ENCODE data around the gene GRIP1.

Gene GRIP1

DNA sequence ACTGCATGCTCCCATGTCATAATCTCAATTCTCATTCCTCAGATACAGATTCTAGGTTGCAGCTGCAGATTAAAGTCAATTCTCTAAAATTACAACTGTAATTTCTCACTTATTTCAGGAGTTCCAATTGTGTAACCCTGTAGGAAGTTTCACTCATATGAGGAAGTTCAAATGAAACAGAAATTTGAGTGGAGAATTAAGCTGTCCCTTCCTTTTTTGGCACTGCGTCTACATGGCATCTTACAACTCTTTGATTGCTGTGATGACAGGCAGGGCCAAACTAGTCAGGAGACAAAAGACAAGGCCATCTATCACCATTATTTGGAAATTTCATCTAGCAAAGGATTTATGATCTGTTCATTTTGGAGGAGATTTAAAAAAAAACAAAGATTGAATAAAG, 13.3 kb upstream of the GRIP1 start:
- no peak for DNase-seq (ENCODE audit: low read depth)

DNA sequence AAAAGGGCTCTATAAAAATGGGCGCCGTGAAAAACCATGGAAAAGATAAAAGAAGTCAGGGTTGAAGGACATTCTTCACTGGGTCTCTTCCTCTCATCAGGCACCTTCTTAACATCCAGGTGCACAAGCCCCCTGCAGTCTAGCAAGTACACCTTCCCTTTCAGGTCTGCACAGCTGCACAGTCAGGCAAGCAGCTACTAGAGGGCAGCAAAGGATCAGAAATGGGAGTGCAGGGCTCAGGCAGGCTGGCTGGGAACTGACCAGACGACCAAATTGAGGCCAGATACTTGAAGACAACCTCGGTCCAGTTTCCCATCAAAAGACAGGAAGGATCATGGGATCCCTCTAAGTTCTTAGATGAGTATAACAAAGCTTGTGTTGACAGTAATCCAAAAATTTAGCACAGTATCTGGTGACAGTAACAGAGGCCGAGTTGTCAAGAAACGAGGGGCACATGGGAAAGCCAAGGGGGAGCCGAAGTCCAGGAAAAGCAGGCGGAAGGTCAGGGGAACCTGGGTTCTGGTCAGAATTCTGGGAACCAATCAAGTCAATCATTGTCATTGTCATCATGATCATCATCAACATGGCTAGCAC, 10.1 kb upstream of the GRIP1 start:
- peak; percentile 24 for DNase-seq (ENCODE audit: low read depth)

DNA sequence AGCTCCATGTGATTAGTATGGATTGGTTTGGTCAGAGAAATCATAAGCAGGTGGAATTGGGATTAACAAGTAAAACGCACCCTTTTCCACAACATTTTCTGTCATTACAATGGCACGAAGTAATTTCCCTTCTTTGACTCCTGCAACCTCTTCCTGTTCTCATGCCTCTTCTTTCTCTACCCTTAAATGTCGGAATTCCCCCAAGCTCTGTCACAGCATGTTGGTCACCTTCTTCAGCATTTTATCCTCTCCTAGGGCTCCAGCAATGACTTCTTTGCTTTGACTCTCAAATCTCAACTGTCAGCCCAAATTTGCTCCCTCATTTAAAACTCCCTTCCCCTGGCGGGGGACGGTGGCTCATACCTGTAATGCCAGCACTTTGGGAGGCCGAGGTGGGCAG, 5.3 kb upstream of the GRIP1 start:
- DNase-seq (ENCODE audit: low read depth) = no peak

DNA sequence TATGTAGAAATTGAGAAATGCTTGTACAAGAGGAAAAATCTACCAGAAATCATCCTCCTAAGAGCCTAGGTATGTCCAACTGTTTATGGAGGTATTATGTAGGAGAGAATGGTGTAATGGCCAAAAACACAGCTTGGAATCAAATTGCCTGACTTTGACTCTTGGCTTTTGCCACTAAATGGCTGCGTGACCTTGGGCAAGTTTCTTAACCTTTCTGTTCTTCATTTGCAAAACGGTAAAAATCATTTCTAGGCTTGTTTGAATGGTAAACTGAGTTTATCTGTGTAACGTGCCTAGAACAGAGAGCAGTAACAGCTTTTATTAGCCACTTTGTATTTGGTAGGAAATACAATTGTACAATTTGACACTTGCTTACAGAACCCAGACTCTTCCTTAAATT, 4.9 kb upstream of the GRIP1 start:
- no peak for DNase-seq (ENCODE audit: low read depth)

- DNase-seq (ENCODE audit: low read depth) = no peak
Measured at GRCh38 chr12:66683073-66683472, 4.2 kb upstream of the GRIP1 start.

GRCh38 chr12:66679461-66680084, 697 bp upstream of the GRIP1 start:
- DNase-seq (ENCODE audit: low read depth) = no peak

DNA sequence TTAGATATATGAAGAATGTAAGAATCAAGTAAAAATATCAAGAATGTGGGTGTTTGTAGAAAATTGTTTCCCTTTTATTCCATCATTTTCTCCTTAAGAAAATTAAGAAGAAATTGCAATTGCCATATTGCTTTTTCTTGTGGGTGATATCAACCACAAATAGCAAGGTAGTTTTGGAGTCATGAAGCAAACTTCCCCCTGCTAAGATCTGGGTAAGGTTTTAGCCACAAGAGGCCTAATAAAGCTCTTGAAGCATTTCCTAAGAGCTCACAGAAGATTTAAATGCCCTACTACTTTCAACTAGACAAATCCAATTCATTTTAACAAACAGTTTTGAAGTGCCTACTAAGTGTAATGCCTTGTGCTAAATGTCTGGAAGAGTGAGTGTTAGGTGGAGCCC, 2.6 kb downstream of the GRIP1 start:
- no peak for DNase-seq (ENCODE audit: low read depth)

DNA sequence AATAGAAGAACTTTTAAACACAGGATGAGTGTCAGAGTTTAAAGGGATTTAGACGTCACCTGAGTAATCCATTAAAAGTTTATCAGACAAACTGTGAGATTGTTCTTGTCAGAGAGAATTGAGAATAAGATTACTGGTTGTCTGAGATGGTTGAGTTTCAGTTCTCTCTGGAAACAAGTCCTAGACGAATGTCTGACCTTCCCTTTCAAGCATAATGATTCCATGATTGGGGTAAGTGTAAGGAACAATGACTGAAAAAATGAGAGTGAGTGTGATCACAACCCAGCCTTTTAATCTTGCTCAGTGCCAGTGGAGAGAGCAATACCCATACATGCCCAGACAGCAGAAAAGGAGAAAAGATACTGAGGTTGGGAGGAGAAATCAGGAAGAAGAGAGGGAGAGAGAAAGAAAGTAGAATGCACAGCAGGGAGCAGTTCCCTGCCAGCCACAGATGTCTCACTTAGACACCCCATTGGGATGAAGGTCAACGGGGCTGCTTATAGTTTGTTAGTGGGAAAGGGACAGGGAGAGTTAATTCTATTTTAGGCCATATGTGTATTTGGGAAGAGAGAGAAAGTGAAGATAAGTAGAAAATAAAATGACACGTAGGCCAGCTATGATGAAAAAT, 4.3 kb downstream of the GRIP1 start:
- no peak for DNase-seq (ENCODE audit: low read depth)

- DNase-seq (ENCODE audit: low read depth) = no peak
Measured at GRCh38 chr12:66669541-66669940, 9.3 kb downstream of the GRIP1 start.

DNA sequence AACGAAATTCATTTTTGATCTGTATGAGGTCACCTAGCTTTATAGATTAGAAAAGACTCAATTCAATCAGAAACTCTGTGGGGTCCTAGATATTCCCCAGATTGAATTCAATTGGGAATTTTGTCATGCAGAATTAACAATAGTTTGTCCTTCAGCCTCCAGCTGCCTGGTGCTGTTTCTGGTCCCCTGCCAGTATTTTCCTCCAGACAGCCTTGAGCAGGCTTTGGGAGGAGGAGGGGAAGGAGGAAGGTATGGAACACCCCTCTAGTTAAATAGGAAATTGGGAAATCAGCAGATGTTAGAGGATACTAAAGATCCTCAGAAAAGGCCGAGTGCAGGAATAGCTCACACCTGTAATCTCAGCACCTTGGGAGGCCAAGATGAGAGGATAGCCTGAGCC, 10.6 kb downstream of the GRIP1 start:
- DNase-seq (ENCODE audit: low read depth) = peak; percentile 6

DNA sequence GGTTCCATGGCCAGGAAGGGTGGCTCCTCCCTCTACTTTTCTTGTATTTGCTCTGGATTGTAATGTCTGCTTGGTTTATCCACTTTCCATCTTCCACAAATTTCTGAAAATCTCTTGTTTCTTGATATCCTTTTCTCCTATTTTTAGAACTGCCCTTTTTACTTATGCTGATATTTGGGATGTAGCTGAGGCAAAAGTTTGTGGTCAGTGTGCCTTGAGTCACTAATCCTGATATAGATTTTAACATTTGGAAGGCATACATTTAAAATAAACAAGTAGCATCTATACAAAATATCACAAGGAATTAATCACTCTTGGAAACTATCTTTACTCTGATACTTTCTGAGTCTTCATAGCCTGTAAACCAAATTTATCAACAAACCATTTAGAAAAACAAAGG, 11.0 kb downstream of the GRIP1 start:
- no peak for DNase-seq (ENCODE audit: low read depth)

DNA sequence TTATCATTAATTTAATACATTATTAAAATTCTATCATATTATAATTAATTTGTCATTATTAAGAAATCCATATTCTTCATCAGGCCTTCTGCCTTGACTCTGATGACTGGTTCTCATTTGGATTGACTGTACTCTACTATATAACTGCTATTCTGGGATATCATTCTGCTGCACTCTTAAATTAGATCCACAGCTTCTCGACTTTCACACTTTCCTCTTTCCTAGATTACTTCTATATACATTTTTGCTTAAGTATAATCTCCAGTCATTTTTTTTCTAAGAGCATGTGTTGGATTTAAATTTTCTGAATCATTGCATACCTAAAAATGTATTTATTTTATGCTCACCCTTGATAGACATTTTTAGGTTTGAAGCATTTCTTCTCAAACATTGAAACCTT, 12.4 kb downstream of the GRIP1 start:
- DNase-seq (ENCODE audit: low read depth) = no peak

DNA sequence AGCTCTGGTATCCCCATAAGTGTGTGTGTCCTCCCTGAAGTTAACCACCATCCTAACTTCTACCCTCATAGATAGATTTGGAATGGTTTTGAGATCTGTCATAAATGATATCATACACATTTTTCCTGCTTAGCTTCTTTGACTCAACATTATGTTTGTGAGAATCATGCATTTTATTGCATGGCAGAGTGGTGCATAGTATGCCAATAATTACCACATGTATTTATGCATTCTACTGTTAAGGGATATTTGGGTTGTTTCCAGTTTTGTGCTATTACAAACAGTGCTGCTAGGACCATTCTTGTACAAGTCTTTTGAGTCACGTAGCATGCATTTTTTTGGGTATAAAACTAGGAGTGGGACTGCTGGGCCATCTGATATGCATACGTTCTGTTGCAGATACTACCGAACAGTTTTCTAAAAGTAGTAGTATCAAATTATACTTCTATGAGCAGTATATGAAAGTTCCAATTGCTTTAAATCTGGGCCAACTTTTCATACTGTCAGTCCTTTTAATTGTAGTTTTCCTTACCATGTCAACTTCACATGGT, 13.4 kb downstream of the GRIP1 start:
- peak; percentile 11 for DNase-seq (ENCODE audit: low read depth)

DNA sequence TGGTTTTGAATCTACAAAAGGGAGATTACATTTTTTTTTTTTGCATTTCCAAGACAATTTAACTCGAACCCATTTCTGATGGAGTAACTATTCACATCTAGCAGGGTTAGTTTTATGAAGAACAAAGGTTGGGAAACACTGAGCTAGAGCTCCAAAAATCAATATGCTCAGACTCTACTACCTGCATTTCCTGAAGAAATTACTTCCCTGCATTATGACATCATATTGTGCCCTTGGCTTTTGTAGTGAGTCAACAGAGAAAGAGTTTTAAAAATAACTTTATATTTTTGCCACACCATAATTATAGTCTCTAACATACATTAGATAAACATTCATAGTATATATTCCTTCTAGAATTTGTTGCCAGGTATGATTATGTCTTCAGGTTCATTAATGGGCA, 14.8 kb downstream of the GRIP1 start:
- DNase-seq (ENCODE audit: low read depth) = no peak

- no peak for DNase-seq (ENCODE audit: low read depth)
Measured at GRCh38 chr12:66663611-66664010, 15.3 kb downstream of the GRIP1 start.

DNA sequence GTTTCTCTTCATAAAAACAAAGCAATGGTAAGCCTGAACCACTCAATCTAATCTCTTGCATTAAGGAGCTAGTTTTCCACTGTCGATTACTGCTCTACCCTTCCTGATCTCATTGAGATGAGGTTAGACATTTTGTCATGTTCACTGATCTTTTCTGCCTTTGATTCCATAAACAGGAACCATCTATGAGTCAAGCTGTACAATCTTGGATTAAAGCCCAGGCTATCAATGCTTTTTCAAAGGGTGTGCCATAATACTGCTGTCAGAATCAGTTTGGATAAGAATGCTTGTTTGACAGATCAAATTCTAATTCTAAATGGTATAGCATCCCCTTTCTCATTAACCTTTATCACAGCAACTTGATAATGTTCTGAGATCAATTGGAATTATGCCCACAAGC, 16.1 kb downstream of the GRIP1 start:
- DNase-seq (ENCODE audit: low read depth) = peak; percentile 70

DNA sequence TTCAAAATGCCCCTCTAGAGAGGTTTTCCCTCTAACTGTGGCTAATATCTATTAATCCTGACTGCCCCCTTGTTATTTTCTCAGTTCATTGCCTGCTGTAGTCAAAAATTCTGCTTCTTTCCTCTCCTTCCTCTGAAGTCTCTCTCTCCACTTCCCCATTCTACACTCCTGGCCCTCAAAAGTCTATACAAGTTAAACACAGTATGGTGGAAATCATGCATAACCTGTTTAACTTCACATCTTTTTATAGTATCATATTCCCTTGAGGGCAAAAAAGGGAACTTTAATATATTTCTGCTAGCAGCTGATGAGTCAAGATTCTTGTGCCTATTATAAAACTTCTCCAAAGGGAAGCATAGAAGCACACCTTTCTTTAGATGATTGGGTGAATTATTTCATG, 16.7 kb downstream of the GRIP1 start:
- no peak for DNase-seq (ENCODE audit: low read depth)

GRCh38 chr12:66661357-66661756, 17.5 kb downstream of the GRIP1 start:
- no peak for DNase-seq (ENCODE audit: low read depth)

DNA sequence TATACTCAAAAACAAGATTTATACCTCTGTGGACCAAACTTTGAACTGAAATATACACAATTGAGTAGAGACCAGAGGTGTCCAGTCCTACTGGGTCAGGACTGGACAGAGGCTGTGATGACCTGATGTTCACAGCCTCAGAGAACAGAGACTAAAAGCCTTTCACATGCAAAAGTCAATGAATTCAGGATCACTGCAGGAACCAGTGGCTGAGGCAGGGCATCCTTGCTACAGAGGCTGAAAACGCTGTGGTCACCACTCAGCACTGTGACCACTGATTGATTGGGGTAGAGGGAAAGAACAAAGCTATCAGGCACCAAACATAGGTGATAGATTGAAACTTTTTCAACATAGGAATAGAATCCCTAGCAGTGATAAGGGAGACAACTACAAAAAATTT, 25.1 kb downstream of the GRIP1 start:
- DNase-seq (ENCODE audit: low read depth) = no peak

DNA sequence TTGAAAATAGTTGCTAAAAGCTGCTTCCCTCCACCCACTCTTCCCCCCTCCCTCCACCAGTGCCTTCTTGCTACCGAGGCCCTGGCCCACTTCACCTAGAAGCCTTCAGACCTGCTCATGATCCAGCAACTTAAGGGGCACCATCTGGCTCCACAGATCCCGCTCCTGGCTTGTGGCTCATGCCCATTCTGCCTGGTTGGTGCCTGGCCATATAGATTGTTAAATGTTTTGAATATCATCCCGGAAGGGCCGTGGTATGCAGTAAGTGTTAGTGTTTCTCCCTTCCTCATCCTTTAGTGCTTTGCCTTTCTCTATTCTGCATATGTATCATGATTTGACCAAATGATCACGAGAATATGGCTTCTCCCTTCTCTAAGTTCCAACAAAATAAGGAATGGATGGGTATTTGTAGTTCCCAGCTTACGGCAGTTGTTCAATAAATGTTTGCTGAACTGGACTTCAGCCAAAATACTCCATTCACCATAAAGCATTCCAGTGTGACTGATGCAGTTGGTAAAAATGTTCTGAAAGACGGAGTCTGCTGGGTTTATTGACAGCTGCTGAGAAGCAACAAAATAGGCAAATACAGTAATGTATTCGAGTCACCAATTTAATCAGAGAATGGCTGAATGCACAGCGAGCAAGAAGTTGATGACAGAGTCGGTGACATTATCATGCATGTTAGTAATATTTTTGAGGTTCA, 30.7 kb downstream of the GRIP1 start:
- no peak for DNase-seq (ENCODE audit: low read depth)

DNA sequence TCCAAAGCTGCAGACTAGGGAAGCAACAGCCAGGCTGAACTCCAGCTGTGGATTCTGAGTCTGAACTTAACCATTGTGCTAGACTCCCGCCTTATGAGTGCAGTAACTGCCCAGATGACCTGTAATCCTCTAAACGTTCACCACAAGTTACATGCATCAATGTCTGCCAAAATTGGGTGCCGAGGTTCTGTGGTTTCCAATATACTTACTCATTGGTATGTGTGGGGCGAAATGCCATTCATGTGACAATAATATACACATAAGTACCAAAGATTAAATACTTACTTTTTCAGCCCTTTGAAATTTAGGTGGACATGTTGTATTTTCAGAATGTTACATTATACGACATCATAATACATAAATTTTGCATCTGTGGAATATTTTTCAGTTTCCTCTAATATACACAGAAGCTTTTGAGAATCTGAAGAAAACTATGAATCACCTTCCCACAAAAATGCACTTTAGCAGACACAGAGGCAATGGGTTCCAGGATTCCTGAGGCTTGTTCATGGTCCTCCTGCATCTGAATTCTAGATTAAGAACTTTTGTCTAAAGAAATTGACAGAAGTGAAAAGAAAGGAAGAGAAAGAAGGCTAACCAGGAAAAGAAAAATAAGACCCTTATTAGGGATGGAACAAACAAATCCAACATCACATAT, 31.7 kb downstream of the GRIP1 start:
- DNase-seq (ENCODE audit: low read depth) = peak; percentile 92

DNA sequence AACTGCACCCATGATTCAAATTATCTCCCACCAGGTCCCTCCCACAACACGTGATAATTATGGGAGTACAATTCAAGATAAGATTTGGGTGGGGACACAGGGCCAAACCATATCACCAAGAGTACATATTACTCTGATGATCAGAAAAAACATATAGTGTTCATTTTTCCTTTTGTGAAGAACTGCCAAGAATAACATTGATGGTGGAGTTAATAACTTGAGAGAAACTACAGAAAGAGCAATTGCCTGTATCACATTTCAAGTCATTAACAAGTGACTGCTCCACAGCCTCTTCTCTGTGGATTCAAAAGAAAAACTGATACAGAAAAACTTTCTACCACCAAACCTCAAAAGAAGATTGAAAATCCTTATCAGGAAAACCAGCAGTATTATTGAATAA, 34.7 kb downstream of the GRIP1 start:
- no peak for DNase-seq (ENCODE audit: low read depth)
